ENCODE data around the gene RUNX3.

The RUNX3 gene

DNA sequence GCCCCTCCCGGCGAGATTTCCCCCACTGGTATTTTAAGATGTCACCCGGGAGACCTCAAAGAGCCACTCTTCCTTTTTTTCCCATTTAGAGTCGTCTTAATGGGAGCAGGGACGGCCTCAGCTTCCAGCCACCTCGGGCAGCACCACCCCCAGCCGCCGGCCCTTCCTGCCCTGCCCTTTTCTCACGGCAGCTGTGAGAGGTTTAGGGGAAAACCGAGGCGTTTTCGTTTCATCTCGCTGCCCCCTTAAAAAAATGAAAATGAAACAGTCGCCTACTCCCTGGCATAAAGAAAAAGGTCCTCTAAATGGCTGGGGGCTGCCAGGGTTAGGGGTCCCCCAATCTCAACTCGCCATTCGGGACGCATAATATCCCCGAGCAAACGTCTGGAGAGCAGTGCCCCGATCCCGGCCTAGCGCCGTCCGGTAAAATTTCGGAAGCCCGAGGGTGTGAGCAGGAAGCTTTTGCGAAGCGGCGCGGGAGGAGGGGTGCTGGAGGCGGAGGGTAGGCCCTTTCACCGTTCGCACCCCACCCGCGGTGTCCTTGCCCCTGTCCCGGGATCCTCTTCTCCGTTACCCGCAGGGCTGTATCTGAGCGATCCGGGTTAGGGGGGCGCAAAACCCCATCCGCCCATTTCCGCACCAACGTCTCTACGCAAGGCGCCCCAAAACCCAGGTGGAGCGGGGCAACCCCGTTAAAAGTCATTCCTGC is 1.2 kb downstream of the RUNX3 start:
- DNase-seq = no peak

DNA sequence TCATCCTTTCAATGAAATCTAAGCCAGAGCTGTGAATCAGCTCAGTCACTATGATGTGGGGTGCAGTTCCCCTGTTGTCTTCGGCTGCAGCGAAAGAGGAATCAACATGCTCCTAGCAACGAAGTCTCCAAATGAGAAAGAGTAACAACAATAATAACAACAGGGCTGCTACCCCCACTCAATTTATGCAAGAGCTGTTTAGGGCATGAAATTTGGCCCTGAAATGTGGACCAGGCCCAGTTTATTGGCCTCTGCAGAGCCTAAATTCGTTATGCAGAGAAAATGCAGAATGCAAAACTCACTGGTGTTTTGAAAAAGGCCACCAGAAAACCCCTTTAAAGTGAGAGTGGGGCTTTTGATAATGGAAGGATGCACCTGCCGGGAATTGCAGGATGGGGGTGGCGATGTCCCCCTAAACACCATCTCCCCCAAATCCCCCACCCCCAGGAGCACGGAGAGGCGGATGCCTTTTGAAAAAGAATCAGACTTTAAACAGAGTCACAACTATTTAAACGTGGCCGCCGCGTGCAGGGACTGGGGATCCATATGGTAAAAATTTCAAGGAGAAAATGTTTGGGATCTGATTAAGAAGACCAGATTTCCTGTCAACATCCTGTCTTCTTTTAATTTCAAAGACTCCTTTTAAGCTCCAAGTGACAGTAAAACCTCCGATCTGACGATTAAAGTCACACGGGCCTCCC is 1.9 kb downstream of the RUNX3 start:
- DNase-seq = no peak

DNA sequence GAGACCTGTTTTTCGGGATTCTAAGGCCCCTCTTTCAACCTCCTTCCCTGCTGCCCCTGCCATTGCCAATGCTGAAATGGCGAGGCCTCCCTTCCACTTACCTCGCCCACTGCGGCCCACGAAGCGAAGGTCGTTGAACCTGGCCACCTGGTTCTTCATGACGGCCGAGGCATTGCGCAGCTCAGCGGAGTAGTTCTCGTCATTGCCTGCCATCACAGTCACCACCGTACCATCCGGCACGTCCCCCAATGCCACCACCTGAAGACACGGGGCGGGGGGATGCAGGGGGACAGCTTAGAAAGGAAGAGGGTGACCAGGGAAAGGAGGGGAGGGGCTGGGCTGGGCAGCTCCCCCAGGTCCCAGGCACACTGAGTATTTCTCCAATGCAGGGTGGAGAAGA is 2.6 kb downstream of the RUNX3 start:
- DNase-seq = no peak

DNA sequence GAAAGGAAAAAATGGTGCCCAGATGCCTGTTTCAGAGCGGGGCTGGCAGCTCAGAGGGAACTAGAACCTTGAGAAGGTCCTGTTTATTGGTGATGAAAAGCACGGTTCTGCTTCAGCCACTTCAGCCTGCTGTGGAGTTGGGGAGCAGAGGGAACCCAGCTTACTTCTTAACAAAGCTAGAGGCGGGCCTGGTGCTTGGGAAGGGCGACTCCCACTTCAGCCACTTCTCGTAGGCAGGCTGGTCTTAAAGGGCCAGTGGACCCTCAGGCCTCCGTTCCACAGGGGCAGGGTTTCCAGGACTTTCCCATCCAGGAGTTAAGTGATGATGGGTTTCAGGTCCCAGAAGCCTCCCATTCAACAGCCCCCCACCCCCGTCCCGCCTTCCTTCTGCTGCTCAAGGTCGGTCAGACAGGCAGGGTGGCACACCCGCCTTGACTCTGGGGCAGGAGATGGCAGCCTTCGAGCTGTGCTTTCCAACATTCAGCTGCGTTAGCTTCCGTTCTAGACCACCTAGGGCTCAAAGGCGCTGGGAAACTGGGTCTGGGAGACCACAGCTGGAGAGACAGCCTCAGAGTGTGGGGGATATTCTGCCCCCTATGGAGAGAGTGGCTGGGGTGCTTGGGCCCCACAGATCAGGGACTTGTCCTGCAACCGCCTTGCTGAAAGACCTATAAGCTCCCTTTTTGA is 3.4 kb downstream of the RUNX3 start:
- DNase-seq = no peak

DNA sequence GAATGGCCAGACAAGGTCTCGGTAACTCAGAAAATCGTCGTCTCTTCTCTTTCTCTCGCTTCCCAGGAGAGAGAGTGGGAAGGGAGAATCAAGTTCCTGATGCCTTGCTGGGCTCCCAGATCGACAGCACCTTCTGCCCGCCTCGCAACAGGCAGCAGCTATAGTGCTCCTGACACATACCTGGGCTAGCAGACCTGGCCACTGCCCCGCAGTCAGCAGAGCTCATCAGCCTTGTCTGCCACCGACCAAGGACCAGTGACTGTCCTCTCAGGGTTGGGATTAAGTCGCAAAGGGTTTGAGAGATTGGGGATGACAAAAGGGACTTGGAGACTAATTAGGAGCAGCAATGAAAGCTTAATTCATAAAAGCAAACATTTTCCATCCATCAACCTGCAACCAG is 4.1 kb downstream of the RUNX3 start:
- DNase-seq = no peak

DNA sequence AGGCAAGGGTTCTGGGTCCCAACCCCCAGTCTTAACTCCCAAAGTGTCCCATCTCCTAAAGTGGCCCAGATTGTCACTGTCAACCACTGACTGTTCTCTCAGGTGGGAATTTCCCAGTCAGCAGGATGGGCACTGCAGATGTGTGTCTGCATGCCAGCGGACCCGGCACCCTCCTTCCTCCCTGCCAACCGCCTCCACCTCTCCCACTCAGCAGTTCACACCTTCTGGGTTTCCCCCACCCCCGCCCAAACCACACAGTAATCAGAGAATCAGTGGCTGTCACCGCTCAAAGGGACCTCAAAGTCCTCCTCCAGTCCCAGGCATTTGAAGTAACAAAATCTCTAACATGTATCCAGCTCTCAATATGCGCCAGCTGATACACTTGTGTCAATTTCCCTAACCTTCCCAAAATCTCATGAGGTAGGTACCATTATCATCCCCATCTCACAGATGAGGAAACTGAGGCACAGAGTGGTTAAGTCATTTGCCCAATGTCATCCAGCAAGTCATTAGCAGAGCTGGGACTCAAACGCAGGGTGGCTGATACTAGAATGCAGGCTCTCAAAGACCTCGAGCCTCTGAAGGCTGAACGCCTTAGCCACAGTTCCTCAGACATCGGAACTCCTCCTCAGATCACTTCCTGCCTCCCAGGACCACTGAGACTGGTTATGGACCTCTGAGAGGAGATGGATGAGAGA is 4.8 kb downstream of the RUNX3 start:
- DNase-seq = no peak

DNA sequence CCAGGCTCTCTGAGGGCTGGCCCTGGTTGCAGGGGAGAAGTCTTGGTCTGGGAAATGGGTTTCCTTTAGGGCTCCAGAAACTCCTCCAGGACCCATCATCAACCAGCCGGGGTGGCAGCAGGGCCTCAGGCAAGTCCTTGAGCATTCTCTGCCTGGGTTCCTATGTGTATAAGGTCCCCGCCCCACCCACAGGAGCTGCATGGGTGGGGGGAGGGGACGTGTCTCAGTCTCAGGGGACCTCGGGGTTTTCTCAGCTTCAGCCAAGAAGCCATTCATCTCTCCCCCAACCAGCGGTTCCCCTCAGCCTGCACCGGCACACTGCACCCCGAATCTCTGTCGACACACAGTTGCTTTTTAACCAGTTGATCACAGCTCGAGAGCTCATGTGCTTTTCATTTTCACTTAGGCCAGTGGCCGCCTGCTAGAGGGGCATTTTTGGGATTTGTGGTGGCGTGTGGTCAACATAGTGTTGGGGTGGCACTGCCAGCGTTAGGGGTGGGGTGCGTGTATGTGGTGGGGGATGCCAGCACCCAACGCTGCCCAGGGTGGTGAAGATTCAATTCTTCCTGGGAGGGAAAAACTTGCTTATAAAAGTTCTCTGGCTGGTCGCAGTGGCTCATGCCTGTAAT is 6.5 kb downstream of the RUNX3 start:
- no peak for DNase-seq

DNA sequence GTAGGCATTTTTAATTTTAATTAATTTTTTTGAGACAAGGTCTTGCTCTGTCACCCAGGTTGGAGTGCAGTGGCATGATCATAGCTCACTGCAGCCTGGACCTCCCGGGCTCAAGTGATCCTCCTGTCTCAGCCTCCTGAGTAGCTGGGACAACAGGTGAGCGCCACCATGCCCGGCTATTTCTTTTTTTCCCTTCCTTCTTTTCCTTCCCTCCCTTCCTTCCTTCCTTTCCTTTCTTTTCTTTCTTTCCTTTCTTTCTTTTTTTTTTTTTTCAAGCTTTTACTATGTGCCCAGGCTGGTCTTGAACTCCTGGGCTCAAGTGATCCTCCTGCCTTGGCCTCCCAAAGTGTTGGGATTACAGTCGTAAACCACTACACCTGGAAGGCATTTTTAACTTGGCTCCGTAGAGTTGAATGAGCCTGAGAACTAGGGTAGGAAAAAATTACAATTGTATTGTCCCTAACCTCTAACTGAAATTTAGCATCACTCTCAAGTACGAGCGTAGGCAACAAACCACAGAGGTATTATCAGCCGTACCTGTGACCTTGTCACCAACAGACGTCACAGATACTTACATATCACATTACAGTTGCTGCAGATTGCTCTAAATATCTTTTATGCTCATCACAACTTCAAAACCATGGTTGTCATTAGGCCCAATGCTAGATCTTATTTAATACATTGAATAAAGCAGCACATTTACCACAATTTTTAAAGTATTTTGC is 8.0 kb downstream of the RUNX3 start:
- DNase-seq = no peak

DNA sequence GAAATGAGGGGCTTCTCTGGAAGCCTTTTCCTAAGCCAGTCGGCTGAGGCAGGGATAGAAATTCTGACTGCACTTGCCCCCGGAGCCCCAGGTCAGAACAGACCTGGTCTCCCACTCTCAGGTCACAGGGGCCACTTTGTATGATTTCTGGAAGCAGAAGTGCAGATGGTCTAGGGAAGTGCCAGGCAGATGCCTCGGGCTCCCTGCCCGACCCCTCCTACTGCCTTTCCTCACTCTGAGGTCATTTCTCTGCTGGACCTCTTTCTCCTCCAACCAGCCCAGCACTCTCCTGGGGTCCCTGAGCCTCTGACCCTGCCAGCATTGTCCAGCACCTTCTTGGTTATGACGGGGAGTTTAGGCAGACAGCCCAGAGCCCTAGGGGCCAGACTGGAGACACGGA is 8.7 kb downstream of the RUNX3 start:
- DNase-seq = no peak

DNA sequence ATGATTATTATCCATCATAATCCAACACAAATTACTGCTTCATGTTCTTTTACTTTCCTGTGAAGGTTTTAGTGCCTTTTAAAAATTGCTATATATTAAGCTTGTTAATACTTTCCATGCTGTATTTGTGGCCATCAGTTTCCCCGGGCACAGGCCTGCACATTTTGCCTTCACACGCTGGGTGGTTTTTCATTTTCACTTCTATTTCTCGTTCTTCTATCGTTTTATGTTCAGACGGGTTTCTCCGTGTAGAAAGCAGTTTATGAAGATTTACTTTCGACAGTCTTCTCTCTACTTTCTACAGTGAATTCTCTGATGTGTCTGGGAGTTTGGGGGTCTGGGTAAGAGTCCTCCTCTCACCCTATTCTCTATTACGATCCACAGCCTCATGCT is 9.5 kb downstream of the RUNX3 start:
- no peak for DNase-seq

DNA sequence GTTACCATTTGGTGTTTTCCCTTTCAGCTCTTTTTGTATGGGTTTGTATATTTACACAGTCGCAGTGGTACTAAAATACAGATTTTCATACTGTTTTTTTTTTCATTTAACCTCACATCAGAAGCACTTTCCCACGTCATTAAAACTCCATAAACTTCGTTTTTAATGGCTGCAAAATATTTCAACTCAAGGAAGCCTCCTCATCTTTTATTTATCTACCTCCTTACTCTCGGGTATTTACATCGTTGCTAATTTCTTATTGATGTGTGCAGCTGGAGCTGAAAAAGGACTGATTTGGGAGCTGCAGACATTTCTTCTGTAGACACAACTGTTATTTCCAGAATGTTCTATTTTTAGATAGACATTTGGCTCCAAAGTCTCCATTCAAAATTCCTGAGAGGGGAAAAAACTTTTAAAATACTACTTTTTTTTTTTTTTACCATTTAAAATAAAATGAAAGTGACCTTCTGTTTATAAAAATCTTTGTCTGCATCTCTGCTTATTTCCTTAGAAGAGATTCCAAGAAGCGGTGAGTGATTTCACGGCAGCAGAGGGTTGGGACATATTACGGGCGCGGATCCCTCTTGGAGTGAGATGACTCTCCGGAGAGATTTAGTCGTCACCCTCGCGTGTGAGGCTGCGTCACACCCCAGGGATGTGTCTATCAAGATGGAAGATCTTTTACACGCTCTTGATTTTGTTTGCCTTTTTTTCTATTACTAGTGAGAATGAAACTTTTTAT is 10.1 kb downstream of the RUNX3 start:
- DNase-seq = no peak

DNA sequence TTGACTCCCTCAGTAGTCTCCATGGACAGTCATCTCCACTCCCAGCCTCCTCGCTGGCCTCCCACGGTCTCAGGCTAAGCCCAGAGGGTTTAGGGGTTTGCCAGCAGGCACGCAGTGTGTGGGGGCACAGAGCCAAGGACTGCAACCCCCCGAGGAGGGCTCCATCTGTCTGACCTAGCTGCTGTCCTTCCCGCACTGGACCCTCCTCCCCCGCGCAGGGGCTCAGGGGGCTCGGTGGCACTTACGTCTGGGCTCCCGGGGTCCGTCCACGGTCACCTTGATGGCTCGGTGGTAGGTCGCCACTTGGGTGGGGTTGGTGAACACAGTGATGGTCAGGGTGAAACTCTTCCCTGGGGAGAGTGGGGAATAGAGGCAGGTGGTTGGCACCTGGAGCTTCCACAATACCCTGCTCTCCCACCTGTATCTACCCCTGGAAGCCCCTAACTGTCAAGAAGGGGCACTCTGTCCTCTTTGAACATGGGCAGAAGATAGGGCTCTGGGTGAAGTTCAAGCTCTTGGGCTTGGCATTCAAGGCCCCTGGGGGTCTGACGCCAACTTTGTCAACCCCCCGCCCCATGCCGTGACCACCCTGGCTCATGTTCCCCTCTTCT is 11.0 kb downstream of the RUNX3 start:
- no peak for DNase-seq

DNA sequence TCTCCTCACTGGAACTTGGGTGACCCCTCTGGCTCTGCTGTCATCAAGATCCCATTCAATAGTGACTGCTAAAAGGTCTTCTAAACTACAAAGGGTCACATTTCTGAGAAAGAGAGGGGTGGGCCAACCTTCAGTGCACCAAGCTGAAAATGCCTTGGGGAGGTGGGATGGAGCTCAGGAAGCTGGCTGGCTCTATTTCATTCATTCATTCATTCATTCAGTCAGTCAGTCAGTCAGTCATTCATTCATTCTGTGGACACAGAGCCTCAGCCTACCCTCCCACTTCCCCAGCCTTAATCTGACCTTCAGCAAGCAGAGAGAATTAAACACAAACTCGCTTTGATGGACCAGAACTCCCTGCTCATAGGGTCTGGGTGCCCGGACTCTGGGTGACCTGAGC is 11.7 kb downstream of the RUNX3 start:
- DNase-seq = no peak

DNA sequence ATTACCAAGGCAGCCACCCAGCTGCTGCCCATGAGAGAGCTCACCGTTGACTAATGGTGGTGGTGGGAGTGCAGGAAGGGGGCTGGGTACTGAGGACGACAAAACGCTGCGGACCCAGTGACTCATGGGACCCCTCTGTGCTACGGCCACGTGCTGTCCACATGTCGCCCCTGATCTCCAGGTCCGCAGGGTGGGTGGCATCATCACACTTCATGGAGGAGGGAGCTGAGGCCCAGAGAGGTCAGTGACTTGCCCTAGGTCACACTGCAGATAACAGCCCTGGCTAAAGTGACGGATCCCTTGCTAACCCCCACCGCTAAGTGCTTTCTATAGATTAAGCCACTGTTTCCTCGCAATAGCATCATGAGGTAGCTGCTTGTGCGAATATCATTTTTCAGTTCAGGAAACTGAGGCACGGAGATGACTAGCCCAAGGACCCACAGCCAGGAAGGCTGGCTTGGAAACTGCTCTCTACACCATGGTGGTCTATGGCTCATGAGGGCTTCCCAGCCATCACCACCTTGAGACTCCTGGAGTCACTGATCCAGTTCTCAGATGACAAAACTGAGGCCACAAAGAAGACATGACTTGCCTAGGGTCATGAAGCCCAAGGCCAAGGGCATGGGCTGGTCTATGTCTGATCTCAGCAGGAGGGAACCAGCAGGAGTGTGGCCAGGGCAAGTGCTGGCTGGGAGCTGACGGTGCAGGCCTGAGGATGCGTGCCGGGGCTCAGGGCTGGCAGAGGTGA is 12.6 kb downstream of the RUNX3 start:
- DNase-seq = no peak

DNA sequence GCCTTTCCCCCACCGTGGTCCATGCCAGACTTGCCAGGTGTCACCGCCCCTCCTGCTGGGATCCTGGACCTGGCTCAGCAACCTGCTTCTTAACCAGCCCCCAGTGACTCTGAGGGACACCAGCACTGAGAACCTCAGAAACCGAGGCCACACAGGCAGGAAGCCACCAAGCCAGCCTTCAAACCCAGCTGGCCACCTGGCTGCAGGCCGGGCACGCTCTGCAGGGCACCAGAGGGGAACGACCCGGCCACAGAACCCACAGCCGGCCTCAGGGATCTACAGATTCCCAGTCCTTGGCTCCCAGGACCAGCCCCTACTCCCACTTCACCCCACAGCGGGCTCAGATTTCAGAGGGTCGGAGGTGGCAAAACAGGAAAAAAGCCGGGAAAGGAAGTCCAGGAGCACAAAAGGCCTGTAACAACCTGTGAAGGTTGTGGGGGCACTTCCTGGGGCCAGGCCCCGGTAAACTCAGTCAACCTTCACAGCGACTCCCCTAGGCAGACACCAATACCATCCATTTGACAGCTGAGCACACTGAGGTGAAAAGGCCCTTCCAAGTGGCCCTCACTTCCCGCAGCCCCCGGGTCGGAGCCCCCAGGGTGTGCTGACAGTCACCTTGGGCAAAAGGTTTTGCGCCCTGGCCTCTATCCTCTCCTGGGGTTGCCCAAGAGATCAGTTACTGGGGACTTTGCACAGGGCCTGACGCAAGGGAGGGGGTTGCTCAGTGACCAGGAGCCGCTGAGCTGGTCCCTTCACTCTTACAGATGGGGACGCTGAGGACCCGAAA is 14.1 kb downstream of the RUNX3 start:
- DNase-seq = no peak

DNA sequence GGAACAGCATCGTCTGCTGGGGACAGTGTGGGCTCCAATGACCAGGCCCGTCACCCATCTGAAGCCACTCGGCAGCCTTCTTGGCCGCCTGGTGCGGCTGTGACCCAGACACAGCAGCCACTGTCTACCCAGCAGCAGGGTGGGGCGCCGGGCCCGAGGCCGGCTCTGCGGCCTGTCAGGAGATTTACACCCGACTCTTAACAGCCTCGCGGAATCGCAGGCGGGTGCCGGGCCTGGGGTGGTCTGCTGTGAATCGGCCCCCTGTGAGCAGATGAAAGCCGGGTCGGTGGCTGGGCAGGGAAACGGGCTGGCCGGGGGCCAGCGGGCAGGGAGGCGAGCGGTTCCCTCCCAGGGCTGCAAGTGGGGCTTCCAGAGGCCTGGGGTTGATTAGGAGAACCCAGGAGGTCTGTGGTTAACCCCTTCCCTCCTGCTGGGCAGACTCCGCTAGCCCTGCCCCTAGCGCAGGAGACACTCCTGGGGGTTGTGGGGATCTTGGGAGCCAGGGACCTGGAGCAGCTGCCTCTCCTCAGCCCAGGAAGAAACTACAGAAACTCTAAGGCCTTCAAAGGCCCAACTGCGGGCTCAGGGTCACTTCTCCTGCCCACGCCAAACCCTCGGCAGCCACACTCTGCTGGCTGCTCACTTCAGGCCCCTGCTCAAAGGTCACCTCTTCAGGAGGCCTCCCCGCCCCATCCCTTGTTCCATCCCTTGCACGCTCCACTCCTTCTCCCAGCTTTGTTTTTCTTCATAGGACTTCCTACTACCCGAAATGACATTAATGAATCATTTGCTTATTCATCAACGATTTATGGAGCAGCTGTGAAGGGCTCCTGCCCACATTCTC is 15.6 kb downstream of the RUNX3 start:
- peak; percentile 97 for DNase-seq

DNA sequence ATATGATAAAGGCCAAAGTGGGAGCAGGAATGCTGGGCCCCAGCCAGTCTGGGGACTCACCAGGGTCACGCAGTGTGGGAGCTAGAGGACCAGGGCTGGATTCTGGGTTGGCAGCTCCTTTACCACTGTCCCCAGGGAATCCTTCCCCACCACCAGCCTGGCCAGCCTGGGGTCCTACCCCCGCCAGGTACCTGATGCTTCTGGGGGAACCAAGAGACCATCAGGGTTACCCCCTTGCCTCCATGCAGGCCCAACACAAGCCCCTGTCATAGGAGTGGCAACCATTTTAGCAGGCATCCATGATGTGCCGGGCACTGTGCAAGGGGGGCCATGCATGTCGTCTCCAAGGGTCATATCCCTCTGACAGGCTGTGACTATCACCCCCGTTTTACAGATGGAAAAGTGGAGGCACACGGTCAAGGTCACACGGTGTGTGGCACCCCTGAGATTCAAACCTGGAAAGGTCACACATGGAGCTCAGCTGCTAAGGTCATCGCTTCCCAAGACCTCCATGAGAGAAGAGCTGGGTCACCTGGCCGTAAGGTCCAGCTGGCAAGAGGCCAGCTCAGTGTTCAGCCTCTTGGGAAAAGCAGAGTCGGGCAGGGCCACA is 16.4 kb downstream of the RUNX3 start:
- no peak for DNase-seq

DNA sequence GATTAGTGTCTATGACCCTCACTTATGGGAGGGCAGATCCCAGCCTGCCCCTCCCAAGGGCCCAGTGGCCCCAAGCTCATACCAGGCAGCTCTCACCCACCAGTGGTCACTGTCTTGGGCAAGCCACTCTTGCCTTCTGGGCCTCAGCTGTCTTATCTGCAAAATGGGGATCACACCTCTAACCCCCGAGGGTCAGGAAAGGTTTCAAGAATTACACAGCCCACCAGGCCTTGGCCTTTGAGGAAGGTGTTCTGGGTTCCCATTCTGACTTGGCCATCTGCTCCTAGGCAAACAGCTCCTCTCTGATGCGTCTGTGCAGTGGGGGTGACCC is 16.8 kb downstream of the RUNX3 start:
- DNase-seq = no peak

Data from fibroblast of skin of scalp (primary cell).